Stimulated activated naive CD4-positive, alpha-beta T cell (primary cell): Measurements from ENCODE around the gene MMP21.
A peak's percentile ranks its signal among the peaks of the same experiment; 100 is the strongest.

Experiments
- DNase-seq, 6 experiments: peaks; one replicate each; lab custom pipeline; 2025; lab: John Stamatoyannopoulos, UW

Gene MMP21

GRCh38 chr10:125762692-125763648 is 12.7 kb downstream of the MMP21 start:
- no peak for DNase-seq

- no peak for DNase-seq
These were observed 13.7 kb downstream of the MMP21 start for GRCh38 chr10:125761961-125762360.

DNA sequence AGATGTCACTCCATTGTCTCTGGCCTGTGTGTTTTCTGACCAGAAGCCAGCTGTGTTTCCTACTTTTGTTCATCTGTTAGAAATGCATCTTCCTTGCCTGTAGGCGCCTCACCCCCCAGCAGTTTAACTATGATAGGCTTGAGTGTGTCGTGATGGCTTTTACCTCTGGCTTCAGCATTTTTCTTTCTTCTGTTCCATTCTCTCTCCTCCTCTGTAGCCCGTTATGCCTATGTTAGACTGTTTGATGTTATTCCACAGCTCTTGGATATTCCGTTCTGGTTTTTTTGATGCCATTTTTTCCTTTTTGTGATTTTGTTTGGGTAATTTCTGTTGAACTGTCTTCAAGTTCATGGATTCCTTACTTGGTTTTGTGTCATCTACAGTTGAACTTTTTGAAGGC is 17.9 kb downstream of the MMP21 start:
- no peak for DNase-seq

GRCh38 chr10:125756853-125757487 is 18.7 kb downstream of the MMP21 start:
- no peak for DNase-seq

DNA sequence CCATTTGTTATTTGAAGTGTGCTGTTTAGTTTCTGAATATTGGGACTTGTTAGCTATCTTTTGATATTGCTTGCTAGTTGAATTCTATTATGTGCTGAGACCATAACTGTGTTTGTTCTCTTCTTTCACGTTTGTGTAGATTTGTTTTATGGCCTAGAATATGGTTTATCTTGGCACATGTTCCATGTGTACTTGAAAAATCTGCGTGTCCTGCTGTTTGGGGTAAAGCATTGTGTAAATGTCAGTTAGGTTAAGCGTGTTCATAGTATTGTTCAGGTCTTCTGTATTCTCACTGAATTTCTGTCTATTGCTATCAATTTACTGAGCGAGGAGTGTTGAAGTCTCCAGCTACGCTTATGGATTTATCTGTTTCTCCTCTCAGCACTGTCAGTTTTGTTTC is 19.4 kb downstream of the MMP21 start:
- no peak for DNase-seq

- no peak for DNase-seq
These were observed 28.2 kb downstream of the MMP21 start for GRCh38 chr10:125747417-125747816.

GRCh38 chr10:125744909-125745308 is 30.7 kb downstream of the MMP21 start:
- DNase-seq = no peak

- DNase-seq = no peak
These were observed 33.2 kb downstream of the MMP21 start for GRCh38 chr10:125742465-125742864.

DNA sequence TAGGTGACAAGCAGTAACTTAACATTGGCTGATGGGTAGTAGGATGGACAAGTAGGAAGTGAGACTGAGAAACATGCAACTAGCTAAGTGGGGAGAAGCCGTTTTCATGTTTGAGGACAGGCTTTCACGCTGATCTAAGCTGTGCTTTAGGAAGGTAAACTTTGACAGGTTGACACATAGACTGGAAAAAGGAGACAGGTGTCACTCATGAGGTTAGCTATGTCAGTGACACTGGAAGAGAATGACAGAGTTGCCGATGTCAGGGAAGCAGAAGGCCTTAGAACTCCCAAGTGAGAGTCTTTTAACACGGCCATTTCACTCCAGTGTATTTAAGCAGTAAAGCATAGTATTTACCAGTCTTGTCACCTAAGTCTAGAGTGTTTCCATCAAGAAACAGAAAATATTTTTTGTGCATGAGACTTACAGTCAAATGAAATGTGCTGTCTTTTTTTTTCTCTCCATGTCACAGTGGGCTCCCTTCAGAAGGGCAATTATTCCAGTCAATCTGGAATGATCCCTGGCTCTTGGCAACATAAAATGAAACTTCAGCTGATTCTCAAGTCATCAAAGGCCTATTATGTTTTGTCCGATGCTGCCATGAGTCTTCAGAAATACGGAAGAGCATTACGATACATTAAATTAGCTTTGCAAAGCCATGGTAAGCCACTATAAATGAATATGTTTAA is 35.5 kb downstream of the MMP21 start:
- no peak for DNase-seq

- no peak for DNase-seq
These were observed 37.4 kb downstream of the MMP21 start for GRCh38 chr10:125738206-125738605.

GRCh38 chr10:125734823-125735222 is 40.8 kb downstream of the MMP21 start:
- DNase-seq = no peak

- no peak for DNase-seq
These were observed 41.5 kb downstream of the MMP21 start for GRCh38 chr10:125734148-125734547.

DNA sequence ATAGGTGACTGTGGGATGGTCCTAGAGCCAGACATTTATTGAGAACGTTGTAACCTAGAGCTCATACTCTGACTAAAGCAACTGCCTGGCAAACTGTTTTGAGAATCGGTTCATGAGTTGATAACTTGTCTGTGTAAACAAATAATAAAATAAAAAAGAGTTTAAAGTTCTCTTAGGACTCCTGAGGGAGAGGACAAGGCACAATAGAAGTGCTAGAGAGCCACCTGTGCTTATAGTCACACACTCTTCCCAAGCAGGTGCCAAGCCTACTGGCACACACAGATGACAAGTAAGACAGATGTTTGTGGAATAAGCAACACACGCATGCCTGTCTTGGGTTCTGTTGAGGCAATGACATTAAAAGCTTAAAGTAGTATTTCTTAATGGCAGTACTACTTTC is 48.2 kb downstream of the MMP21 start:
- DNase-seq = no peak

GRCh38 chr10:125726914-125727313 is 48.7 kb downstream of the MMP21 start:
- no peak for DNase-seq

DNA sequence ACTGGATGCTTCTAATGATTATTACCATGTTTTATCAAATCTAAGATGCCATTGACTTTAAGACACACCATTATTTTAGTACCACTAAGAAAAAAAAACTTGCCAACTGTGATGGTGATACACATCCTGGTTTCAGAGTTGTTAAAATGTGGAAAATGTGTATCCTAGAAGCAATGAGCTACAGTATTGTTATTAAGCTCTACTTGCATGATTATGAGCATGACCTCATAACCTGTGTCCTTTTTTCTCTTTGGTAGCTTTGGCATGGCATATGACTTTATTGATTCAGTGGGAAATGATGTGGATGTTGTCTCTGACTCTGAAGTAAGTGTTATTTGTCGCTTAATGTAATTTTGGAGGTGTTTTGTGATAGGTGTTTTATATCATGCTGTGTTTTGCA is 52.8 kb downstream of the MMP21 start:
- no peak for DNase-seq

GRCh38 chr10:125721035-125721434 is 54.6 kb downstream of the MMP21 start:
- no peak for DNase-seq

- no peak for DNase-seq
These were observed 55.6 kb downstream of the MMP21 start for GRCh38 chr10:125720002-125720382.

DNA sequence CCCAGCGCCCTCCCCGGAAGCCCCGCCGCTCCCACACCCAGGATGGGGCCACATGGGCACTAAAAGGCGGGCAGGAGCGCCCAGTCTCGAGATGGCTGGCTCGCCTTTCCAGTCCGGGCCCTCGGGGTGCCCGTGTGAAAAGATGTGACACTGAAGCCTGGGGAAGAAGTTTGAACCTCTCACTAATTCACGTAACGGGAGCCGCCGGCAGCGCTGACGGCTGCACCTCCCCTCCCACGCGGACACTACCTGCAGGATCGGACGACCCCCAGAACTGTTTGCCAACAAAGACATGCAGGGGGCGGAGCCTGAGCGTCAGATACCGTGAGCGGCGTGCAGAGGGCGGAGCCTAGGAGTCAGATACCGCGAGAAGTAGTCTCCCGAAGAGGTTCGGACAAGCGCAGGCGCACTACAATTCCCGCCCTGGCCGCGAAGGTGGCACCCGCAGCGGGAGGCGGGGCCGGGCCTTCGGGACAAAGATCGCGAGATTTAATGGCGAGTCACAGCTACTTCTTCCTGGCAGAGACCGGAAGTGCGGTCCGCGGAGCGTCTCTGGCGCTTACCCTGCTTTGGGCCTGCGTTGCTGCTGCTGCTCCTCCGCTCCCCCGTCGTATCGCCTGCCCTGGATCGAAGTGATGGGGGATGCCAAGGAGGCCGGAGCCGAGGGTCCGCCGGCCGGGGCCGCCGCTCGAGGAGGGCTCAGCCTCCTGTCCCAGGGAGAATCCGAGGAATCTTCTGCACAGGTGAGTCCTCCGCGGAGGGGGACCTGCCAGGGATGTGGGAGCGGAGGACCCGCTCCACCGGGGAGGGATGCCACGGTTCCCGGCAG is 56.2 kb downstream of the MMP21 start, which contains the start of gene EDRF1:
EDRF1 (plus strand) TSS at position 537 of the 829 bp plus-strand sequence; CDS start at position 636, 99 bp downstream.
- DNase-seq = peak; percentile 95 to 99 (median 99)
